SKM-1 (cell line): Measurements from ENCODE around the gene XXYLT1.

Experiments
- DNase-seq: peaks from one replicate; lab custom pipeline; 2025; ENCODE audit not compliant: unreplicated experiment; lab: John Stamatoyannopoulos, UW

The XXYLT1 gene

GRCh38 chr3:195251336-195252065 lies 19.5 kb downstream of the XXYLT1 start:
- no peak for DNase-seq

GRCh38 chr3:195250473-195251251 lies 20.3 kb downstream of the XXYLT1 start:
- DNase-seq = no peak

DNA sequence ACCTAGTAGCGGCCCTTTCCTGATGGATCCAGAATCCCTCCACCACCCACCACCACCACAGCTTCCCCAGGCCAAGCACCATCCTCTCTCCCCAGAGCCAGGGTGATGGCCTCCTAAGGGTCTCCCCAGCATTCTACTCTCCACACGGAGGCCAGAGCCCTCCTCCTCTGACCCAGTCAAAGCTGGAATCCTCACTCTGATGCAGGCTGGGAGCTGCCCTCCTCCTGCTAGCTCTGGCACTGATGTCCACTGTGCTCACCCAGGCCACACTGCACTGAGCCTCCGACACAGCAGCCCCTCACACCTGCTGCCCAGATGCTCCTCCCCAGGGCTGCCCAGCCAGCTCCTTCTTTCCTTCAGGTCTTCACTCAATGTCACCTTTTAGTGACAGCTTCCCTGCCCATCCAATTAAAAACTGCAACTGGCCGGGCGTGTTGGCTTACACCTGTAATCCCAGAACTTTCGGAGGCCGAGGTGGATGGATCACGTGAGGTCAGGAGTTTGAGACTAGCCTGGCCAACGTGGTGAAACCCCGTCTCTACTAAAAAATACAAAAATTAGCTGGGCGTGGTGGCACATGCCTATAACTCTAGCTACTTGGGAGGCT lies 21.0 kb downstream of the XXYLT1 start:
- no peak for DNase-seq

DNA sequence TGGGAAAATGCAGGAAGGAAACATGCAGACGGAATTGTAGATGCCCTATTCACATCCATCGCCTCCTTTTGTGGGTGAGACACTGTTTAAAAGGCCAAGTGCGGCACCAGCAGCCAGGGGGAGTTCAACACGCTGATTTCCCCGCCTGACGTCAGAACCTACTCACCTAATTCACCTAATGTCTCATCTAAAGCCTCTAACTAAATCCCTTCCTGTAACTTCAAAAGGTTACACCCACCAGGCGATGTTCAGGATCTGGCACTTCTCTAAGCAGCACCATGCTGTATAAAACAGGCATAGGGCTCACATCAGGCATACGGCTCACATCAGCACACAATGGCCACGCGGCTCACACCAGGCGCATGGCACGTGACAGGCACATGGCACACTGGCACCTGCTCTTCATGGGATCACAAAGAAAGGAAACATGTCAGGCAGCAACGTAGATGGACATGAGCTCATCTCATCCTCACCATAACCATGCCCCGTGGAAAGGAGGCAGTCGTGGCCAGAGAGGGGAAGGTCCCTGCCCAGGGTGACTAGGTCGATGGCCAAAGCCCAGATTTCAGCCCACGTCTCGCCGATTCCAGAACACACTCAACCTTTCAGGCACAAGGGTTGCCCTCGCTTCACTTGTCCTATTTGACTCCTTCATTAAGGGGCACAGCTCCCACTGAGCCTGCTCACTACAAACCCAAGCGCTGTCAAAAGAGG lies 21.7 kb downstream of the XXYLT1 start:
- DNase-seq = no peak

GRCh38 chr3:195248281-195248680 lies 22.7 kb downstream of the XXYLT1 start:
- no peak for DNase-seq

DNA sequence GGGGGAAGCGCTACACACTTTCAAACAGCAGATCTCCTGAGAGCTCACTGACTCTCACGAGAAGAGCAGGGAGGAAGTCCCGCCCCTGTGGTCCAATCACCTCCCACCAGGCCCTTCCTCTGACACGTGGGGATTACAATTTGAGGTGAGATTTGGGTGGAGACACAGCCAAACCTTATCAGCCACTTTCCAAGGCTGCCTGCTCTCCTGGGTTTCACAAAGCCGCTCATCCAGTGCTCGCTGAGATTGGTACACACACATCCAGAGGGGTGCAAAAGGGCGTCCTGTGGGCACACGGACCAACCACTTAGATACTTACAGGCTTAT lies 23.1 kb downstream of the XXYLT1 start:
- DNase-seq = no peak

DNA sequence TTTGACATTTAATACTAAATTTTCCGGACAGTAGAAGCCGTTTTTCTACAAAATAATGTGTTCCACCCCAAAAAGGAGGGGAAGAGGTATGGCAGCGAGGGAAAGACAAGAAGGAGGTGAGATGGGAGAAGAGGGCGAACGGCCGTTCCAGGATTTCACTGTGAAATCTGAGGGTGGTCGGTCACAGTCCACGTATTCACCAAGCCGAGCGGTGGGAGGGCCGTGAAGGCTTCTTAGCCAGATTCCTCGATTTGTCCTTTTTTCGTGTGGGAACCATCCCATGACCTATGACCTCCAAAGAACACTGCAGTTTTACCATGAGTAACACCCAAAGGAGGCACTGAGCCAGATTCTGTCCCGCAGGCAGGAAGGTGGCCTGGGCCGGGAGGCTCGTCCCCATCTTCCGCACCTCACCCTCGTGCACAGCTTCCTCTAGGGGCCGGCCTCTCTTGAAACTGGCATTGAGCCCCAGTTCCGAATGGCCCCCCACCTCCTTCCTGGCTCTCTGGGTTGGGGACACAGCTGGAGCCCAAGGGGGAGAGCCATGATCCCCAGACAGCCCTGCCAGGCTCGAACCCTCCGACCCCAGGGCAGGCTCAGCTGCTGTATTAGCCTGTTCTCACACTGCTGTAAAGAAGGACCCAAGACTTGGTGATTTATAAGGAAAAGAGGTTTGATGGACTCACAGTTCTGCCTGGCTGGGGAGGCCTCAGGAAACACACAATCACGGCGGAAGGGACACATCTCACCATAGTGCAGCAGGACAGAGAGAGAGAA lies 23.7 kb downstream of the XXYLT1 start:
- DNase-seq = no peak

GRCh38 chr3:195246581-195246995 lies 24.4 kb downstream of the XXYLT1 start:
- no peak for DNase-seq

GRCh38 chr3:195245531-195245951 lies 25.4 kb downstream of the XXYLT1 start:
- no peak for DNase-seq

DNA sequence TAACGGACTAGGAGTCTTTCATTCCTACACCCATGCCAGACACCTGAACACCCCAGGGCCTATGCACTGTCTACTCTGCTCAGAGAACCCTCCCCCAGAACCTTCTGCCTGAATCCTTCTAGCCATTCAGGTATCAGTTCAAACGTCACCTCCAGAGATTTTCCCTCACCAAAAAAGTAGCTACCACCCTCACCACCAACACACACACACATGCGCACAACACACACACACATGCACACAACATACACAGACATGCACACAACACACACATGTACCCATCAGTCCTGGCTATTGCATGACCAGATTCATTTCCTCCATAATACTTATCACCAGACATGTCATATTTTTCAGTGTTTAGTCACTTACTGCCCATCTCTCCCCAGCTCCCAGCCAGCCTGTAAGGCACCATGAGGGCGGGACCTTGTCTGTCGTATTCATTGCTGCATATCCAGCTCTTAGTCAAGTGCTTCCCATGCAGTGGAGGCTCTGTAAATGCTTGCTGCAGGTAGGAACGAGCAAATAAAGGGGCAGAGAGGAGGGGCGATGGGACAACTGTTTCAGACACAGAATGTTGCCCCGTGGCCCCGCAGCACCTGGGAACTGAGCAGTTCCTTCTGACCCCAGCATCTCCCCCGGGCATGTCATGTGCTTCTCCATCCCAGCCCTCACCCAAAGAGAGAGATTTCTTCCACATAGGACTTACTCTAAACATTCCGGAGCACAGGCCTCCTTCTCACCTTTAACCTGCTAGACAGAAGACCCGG lies 29.2 kb downstream of the XXYLT1 start:
- no peak for DNase-seq

DNA sequence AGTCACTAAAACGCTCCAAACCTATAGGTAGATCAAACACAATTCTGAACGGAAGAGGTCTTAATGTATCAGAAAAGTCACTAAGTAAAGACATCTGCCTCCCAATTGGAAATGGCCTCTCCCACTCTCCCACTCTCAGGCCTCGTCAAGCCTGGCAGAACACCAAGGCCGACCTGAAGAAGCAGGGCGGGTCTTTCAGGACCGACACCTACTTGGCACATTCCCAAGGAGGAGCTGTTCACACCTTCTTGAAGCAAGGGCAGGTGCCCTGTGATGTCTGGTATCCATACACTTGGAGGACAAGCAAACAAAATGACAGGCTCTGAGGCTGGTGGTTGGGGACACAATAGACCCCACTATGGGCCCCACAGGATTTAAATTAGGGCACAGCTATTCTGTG lies 30.0 kb downstream of the XXYLT1 start:
- DNase-seq = no peak

DNA sequence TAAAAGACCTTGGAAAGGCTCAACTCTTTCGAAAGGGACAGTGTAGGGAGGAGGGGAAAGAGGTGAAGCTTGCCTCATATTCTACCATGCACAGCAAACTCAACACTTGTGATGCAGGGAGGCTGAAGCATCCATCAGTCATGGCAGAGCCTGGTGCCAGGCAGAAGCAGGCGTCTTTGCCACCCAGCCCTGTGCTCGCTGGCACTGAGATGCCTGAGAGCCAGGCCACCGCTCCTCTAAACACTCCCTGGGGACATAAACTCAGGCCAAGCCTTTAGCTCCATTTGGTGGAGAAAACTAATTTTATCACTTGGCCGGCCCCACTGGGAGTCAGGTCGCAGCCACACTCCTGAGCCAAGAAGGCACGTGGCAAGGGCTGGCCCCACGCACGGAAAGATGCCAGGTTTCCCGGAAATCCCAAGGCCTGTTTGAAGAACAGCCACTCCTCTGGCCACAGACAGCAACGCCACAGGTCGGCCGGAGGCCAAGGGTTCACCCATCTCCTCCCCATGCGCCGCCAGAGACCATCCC lies 30.7 kb downstream of the XXYLT1 start:
- DNase-seq = no peak

GRCh38 chr3:195239121-195239520 lies 31.8 kb downstream of the XXYLT1 start:
- no peak for DNase-seq

DNA sequence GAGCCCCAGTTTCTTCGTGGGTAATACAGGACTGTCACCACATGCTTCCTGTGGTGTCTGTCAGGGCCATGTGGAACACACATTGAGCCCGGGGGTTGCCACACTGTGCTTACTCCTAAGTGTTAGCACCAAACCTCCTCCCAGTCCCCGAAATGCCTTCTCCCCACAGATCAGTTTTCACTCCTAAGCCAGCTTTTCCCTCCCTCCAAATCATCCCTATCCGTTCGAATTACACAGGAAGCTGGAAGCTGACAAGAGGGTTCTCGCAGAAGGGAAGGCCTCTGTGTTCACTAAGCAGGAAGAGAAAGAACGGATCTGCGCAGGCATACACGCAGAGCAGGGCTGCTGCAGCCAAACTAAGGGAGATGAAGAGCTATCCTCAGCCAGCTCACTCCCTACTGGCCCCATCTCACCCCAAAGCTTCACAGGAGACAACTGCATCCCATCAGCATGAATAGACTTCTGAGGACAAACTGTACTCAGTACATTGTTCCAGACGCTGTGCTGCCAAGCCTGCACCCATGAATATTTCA lies 32.3 kb downstream of the XXYLT1 start:
- no peak for DNase-seq

GRCh38 chr3:195238081-195238571 lies 32.8 kb downstream of the XXYLT1 start:
- DNase-seq = no peak

GRCh38 chr3:195236801-195237570 lies 34.0 kb downstream of the XXYLT1 start:
- no peak for DNase-seq

DNA sequence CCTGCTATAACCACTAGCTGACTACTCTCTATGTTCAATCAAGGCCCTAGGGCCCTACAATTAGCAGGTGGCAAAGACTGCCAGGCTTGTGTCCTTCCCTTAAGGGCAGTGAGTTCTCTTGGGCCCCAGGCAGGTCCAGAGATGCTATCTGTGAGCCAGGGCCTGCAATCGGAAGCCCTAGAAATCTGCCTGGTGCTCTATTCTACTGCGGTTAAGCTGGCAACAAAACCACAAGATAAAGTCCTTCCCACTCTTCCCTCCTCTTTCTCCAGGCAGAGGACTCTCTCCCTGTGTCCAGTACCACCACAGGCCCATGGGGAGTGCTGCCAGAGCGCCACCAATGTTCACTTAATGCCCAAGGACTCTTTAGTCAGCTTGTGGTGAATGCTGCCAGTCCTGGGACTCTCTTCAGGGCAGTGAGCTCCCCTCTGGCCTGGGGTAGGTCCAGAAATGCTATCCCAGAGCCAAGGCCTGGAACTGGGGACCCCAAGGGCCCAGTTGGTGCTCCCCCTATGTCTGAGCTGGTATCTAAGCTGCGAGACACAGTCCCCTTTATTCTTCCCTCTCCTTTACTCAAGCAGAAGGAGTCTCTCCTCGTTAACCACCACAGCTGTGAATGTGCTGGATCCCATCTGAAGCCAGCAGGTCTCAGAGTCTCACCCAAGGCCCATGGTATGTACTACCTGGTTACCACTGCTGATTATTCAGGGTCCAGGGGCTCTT lies 34.7 kb downstream of the XXYLT1 start:
- DNase-seq = no peak

GRCh38 chr3:195230244-195230643 lies 40.7 kb downstream of the XXYLT1 start:
- DNase-seq = no peak
